Upper lobe of left lung (tissue), 6 donors: ENCODE data around the gene GLIS1. TPM values are rescaled to one million over a fixed set of nuclear protein-coding genes. Genes with fewer than 3 reads are reported as not detected.

ENCODE experiments used
- ATAC-seq, 2 donors: fragments of 200-7000 bp; cut with Tn5 transposase; one replicate each; pipeline ENCODE4 v1.9.1; 2022; ENCODE audit warnings: mild to moderate bottlenecking in 2 of 2, moderate library complexity in 2 of 2; ENCODE audit not compliant: low FRiP score in 2 of 2
- DNase-seq, 2 donors: peaks; one replicate each; pipeline ENCODE4 v3.0.0-alpha.2; 2019 to 2020
- H3K27ac ChIP-seq, 4 donors: fragments of 200-600 bp; sonication (generic); one replicate each; pipeline ENCODE4 v1.5.1; 2016 to 2019
- H3K27me3 ChIP-seq, 4 donors: fragments of 200-600 bp; sonication (generic); one replicate each; pipeline ENCODE4 v1.5.1; 2017 to 2019
- H3K36me3 ChIP-seq, 4 donors: fragments of 200-600 bp; sonication (generic); one replicate each; pipeline ENCODE4 v1.5.1; 2016 to 2019
- H3K4me1 ChIP-seq, 4 donors: fragments of 200-600 bp; sonication (generic); one replicate each; pipeline ENCODE4 v1.5.1; 2018 to 2019
- H3K4me3 ChIP-seq, 4 donors: fragments of 200-600 bp; sonication (generic); one replicate each; pipeline ENCODE4 v1.5.1; 2017 to 2019; ENCODE audit warnings: mild to moderate bottlenecking in 2 of 4, moderate library complexity in 1 of 4
- H3K9me3 ChIP-seq, 4 donors: fragments of 200-600 bp; sonication (generic); one replicate each; pipeline ENCODE4 v1.5.1; 2018 to 2019
- CTCF ChIP-seq, 6 experiments: fragments of 450-650 bp in 4 of 6; fragments of 200-600 bp in 2 of 6; sonication (generic) in 2 of 6; IDR thresholded peaks; one replicate each; pipeline ENCODE4 v1.5.1; 2016 to 2019; ENCODE audit warnings: antibody characterized with exemption in 6 of 6
- EP300 ChIP-seq, 4 donors: sonication (generic); formaldehyde crosslinking; IDR thresholded peaks; one replicate each; pipeline ENCODE4 v1.5.1; 2017; ENCODE audit warnings: antibody characterized with exemption in 4 of 4, control low read depth in 2 of 4
- POLR2A ChIP-seq, 4 donors: fragments of 450-650 bp; IDR thresholded peaks; one replicate each; pipeline ENCODE4 v1.5.1; 2016 to 2017; ENCODE audit warnings: antibody characterized with exemption in 4 of 4, mild to moderate bottlenecking in 2 of 4
- POLR2AphosphoS5 ChIP-seq, 2 donors: sonication (generic); formaldehyde crosslinking; IDR thresholded peaks; one replicate each; pipeline ENCODE4 v1.5.1; 2017; ENCODE audit warnings: antibody characterized with exemption in 2 of 2
- WGBS, 2 donors: methylation state at CpG; one replicate each; pipeline ENCODE4 v1.1.5; 2017 to 2018; 5-methylcytosine and 5-hydroxymethylcytosine counted together
- total RNA-seq, 6 donors: library from RNA; depleted of rRNA in 4 of 6; stranded (reverse); fragments of >200 nt in 4 of 6; gene quantifications; one replicate each; pipeline versions ENCODE4 v1.1.0 to v1.2.1, GENCODE V29; 2016 to 2021
- donor health status: DM: no; HTN: no; CAD: no; lungs with moderate emphysema.
- donor health status: DM: no; HTN: yes; CAD: no; lungs with severe emphysema.

Gene GLIS1
- total RNA-seq, 6 donors from 2014 or later, result 0.26 to 1.0 TPM; not detected in 4

- H3K27me3 ChIP-seq, result no peaks in the 10 kb centered on the region
- TF ChIP-seq CTCF (IDR thresholded peaks at IDR 0.05), result no peak
- no peak for TF ChIP-seq EP300 (IDR thresholded peaks at IDR 0.05)
- TF ChIP-seq POLR2AphosphoS5 (IDR thresholded peaks at IDR 0.05), result no peak
- TF ChIP-seq POLR2A (IDR thresholded peaks at IDR 0.05), result no peak
- WGBS, 2 donors, result 74 to 92% methylated on average over 3 of the region's 3 CpGs
- DNase-seq (no peak), ATAC-seq (no peak)
- H3K36me3 ChIP-seq, result no peaks in the 10 kb centered on the region
- no peak overlapping the region for H3K4me3 ChIP-seq
- no peaks in the 10 kb centered on the region for H3K4me1 ChIP-seq
- no peak overlapping the region for H3K27ac ChIP-seq
- H3K9me3 ChIP-seq, result no peaks in the 10 kb centered on the region
Measured at GRCh38 chr1:53562981-53563379, 176.0 kb downstream of the GLIS1 start.

GRCh38 chr1:53562291-53562980 lies 176.5 kb downstream of the GLIS1 start:
- no peak overlapping the region for H3K27ac ChIP-seq
- DNase-seq (peak in 1 of 2 donors; percentile 19), ATAC-seq (peak in 1 of 2 donors; percentile 19)
- H3K36me3 ChIP-seq, result no peaks in the 10 kb centered on the region
- 61 to 63% methylated on average over 14 of the region's 14 CpGs for WGBS, 2 donors
- H3K9me3 ChIP-seq, result no peaks in the 10 kb centered on the region
- no peak overlapping the region for H3K4me3 ChIP-seq
- TF ChIP-seq EP300 (IDR thresholded peaks at IDR 0.05) (no peak), CTCF (IDR thresholded peaks at IDR 0.05) (no peak), POLR2AphosphoS5 (IDR thresholded peaks at IDR 0.05) (no peak)
- no peaks in the 10 kb centered on the region for H3K27me3 ChIP-seq
- H3K4me1 ChIP-seq, result no peaks in the 10 kb centered on the region

GRCh38 chr1:53561503-53562105 lies 177.4 kb downstream of the GLIS1 start:
- WGBS, 2 donors, result 73 to 80% methylated on average over 6 to 11 of the region's 11 CpGs
- Histone ChIP-seq H3K4me1 (no peaks in the 10 kb centered on the region), H3K27ac (no peak overlapping the region), H3K27me3 (no peaks in the 10 kb centered on the region), H3K9me3 (no peaks in the 10 kb centered on the region), H3K4me3 (no peak overlapping the region), H3K36me3 (no peaks in the 10 kb centered on the region)
- ATAC-seq (no peak), DNase-seq (peak in 1 of 2 donors; percentile 6)
- no peak for TF ChIP-seq CTCF (IDR thresholded peaks at IDR 0.05)
- TF ChIP-seq POLR2AphosphoS5 (IDR thresholded peaks at IDR 0.05), result no peak
- TF ChIP-seq POLR2A (IDR thresholded peaks at IDR 0.05), result no peak
- no peak for TF ChIP-seq EP300 (IDR thresholded peaks at IDR 0.05)

GRCh38 chr1:53560581-53561502 lies 178.1 kb downstream of the GLIS1 start:
- peak in 1 of 2 donors; percentile 17 for DNase-seq
- no peak for TF ChIP-seq EP300 (IDR thresholded peaks at IDR 0.05)
- no peak for TF ChIP-seq CTCF (IDR thresholded peaks at IDR 0.05)
- TF ChIP-seq POLR2AphosphoS5 (IDR thresholded peaks at IDR 0.05), result no peak
- no peak for TF ChIP-seq POLR2A (IDR thresholded peaks at IDR 0.05)
- ATAC-seq, result no peak
- Histone ChIP-seq H3K4me1 (no peaks in the 10 kb centered on the region), H3K36me3 (no peaks in the 10 kb centered on the region), H3K27me3 (no peaks in the 10 kb centered on the region), H3K4me3 (no peak overlapping the region), H3K27ac (no peak overlapping the region), H3K9me3 (no peaks in the 10 kb centered on the region)
- 80 to 89% methylated on average over 8 to 15 of the region's 15 CpGs for WGBS, 2 donors
